GM12801 (cell line): ENCODE results near the gene CCSER1.

ENCODE experiments used
- TF ChIP-seq, protein P1 (sequence below): IDR thresholded peaks from one replicate; pipeline ENCODE4 v1.5.1; 2011; ENCODE audit warnings: control low read depth; ENCODE audit not compliant: insufficient read length; ENCODE audit errors: extremely low read depth

Gene CCSER1

DNA sequence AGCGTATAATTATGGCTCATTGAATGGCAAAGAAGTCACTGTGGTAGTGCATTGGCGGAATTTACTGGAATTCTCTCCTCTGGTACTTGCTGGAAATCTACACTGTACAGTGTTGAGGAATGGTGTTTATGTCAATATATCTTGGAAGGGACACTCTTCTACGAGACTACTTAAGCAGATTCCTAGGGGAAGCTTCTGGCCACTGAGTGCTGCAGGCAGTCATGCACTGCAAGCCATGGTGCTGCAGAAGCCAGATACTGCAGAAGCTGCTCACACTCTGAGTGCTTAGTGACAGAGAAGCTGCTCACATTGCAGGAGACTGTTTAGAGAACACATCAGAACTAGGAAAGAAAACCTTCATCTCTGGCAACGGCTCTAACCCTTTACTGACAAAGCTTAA is 725.0 kb downstream of the CCSER1 start:
- TF ChIP-seq, protein P1, sequence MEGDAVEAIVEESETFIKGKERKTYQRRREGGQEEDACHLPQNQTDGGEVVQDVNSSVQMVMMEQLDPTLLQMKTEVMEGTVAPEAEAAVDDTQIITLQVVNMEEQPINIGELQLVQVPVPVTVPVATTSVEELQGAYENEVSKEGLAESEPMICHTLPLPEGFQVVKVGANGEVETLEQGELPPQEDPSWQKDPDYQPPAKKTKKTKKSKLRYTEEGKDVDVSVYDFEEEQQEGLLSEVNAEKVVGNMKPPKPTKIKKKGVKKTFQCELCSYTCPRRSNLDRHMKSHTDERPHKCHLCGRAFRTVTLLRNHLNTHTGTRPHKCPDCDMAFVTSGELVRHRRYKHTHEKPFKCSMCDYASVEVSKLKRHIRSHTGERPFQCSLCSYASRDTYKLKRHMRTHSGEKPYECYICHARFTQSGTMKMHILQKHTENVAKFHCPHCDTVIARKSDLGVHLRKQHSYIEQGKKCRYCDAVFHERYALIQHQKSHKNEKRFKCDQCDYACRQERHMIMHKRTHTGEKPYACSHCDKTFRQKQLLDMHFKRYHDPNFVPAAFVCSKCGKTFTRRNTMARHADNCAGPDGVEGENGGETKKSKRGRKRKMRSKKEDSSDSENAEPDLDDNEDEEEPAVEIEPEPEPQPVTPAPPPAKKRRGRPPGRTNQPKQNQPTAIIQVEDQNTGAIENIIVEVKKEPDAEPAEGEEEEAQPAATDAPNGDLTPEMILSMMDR = no peak

DNA sequence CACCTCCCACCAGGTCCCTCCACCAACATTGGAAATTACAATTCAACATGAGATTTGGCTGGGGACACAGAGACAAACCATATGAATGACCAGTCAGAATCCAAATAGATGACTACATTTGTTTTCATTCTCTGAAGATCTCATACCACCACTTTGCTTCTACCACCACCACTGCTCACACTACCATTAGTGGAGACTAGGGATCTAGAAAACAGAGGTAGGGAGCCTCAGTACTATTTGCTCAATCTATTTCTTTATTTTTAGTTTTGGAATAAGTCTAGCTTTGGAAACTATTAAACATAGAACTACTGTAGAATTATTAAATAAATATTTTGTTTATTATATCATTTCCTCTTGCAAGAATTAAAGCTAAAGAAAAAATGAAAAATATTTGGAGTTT is 727.9 kb downstream of the CCSER1 start:
- TF ChIP-seq, protein P1 = no peak

DNA sequence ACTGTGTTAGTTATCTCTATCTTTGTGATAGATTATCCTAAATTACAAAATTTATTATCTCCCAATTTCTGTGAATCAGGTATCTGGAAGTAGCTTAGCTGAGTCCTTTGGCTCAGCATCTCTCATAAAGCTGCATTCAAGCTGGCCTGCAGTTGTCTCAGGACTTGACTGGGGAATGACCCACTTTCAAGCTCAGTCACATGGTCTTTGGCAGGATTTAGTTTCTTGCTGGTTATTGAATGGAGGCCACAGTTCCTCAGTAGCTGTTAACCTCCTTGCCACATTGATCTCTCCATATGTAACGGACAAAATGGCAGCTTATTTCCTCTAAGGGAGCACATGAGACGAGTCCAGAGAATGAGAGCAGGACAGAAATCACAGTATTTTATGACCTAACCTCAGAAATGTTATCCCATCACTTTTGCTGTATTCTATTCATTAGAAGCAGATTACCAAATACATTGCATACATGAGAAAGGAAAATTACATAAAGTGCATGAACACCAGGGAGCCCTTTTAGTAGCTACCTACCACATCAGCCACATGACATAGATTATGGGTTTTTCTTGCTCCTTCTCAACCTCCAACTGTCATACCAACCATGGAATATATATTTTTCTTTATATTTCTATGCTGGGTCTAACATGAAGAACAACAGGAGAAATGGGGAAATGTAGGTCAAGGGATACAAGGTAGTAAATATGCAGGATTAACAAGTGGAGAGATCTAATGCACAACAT is 730.1 kb downstream of the CCSER1 start:
- TF ChIP-seq, protein P1 = no peak

DNA sequence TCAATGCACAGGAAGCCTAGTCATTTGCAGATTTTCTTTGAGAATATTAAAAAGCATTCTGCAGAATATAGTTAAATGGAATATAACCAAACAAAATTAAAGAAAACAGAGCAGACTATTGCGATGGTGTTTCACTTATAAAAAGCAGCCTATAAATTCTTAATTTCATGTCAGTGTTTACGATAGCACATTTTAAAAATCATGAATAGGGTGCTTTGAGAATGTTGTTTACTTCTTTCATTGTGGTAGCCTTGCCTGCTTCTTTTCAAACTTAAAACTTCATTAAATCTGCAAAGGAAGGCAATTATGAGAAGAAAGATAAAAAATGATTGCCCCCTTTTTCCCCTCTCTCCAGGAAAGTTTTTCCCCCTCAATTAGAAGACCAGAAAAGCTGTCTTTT is 748.6 kb downstream of the CCSER1 start:
- TF ChIP-seq, protein P1 = no peak

DNA sequence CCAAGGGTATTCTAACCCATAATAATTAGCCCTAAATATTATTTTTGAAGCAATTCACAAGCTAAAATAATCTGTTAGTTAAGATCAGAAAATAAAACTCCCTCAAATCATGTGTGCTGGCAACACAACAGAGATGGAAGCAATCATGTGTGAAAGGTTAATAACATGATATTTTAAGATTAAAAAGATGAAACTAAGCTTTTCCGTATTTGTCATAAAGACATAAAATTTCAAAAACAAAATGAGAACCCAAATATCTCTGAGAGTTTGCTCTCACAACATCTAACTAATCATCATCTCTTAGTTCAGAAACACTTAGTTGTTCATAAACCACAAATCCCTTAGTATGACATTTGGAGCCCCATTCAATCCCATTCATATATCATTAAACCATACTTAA is 749.1 kb downstream of the CCSER1 start:
- TF ChIP-seq, protein P1 = no peak

DNA sequence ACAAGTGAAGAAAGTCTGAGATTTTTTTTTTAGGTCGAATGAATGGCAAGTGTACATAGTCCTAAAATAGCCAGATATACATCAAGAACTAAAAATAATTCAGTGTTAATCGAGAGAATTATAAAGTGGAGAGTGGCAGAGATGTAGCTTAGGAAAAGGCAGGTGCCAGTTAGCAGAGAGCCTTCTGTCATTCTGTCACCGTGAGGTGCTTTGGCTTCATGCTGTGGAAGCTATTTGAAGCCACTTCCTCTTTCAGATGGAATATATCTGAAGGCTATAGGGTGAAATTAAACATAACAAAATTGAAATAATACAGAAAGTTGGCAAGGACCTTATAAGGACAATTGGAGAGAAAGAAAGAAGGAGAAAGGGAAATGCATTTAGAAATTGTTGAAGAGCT is 756.3 kb downstream of the CCSER1 start:
- TF ChIP-seq, protein P1 = no peak

DNA sequence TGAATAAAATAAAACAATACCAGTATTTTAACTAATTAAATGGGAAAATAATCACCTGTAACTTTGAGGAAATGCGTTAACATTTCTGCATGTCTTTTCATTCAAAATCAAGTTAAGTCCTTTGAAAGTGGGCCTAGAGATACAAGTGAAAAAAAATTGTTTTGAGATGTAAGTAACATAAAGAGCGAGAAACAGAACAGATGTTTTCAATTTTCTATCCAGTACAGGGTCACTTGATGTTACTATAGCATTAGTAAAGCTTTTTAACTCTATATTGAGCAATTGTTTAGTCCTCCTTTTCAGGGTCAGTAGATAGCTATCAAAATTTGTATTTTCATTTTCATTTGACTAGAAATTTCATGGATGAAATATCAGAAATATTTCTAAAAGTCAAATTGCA is 761.4 kb downstream of the CCSER1 start:
- TF ChIP-seq, protein P1 = no peak
